ENCODE measurements around the gene CENPN. TPM values are rescaled to one million over a fixed set of nuclear protein-coding genes. Genes with fewer than 3 reads are reported as not detected.

CENPN gene
- total RNA-seq, result 13.0 TPM

GRCh38 chr16:81006813-81007695 is at the start of gene CENPN, which contains the start of gene CMC2:
Gene CENPN, plus strand, starts transcription at chr16:81007214. Its CDS starts 4,726 bp downstream, at chr16:81011940.
Gene CMC2, minus strand, starts transcription at chr16:81006885. Its CDS starts 9,491 bp downstream, at chr16:80997394.
- peak within 1 kb of the TSS; percentile 80 to 96 (median 81) for H3K4me3 ChIP-seq (ENCODE audit: low read length in 3 of 3)
- H3K4me1 ChIP-seq (ENCODE audit: control insufficient read depth in 3 of 3, insufficient read depth in 3 of 3, low read length in 3 of 3), result peaks cover 15 to 23% (median 21%) of the 10 kb centered on the region in 3 donors
- peak within 1 kb of the TSS; percentile 98 for H3K27ac ChIP-seq (ENCODE audit: low read depth, low read length)
- H3K36me3 ChIP-seq (ENCODE audit: control insufficient read depth in 3 of 3, insufficient read depth in 3 of 3, low read length in 3 of 3), result no peaks in the 10 kb centered on the region
- H3K9ac ChIP-seq (ENCODE audit: low read depth in 1 of 3, low read length in 3 of 3), result peak within 1 kb of the TSS; percentile 86 to 100 (median 98)
- no peaks in the 10 kb centered on the region for H3K9me3 ChIP-seq (ENCODE audit: control insufficient read depth in 3 of 3, low read length in 3 of 3)
- H3K27me3 ChIP-seq (ENCODE audit: control insufficient read depth in 3 of 3, insufficient read depth in 3 of 3, low read length in 3 of 3), result no peaks in the 10 kb centered on the region

- Histone ChIP-seq H3K36me3 (ENCODE audit: control insufficient read depth in 3 of 3, insufficient read depth in 3 of 3, low read length in 3 of 3) (no peaks in the 10 kb centered on the region), H3K27me3 (ENCODE audit: control insufficient read depth in 3 of 3, insufficient read depth in 3 of 3, low read length in 3 of 3) (no peaks in the 10 kb centered on the region), H3K27ac (ENCODE audit: low read depth, low read length) (no peak overlapping the region), H3K4me1 (ENCODE audit: control insufficient read depth in 3 of 3, insufficient read depth in 3 of 3, low read length in 3 of 3) (no peaks in the 10 kb centered on the region), H3K9ac (ENCODE audit: low read depth in 1 of 3, low read length in 3 of 3) (no peak overlapping the region), H3K4me3 (ENCODE audit: low read length in 3 of 3) (no peak overlapping the region), H3K9me3 (ENCODE audit: control insufficient read depth in 3 of 3, low read length in 3 of 3) (peaks cover 0 to 6% (median 4%) of the 10 kb centered on the region in 3 donors)
Measured at GRCh38 chr16:80958284-80958683, 48.7 kb upstream of the CENPN start.

- Histone ChIP-seq H3K27ac (ENCODE audit: low read depth, low read length) (no peak overlapping the region), H3K9ac (ENCODE audit: low read depth in 1 of 3, low read length in 3 of 3) (no peak overlapping the region), H3K27me3 (ENCODE audit: control insufficient read depth in 3 of 3, insufficient read depth in 3 of 3, low read length in 3 of 3) (no peaks in the 10 kb centered on the region), H3K9me3 (ENCODE audit: control insufficient read depth in 3 of 3, low read length in 3 of 3) (peaks cover 0 to 6% (median 4%) of the 10 kb centered on the region in 3 donors), H3K36me3 (ENCODE audit: control insufficient read depth in 3 of 3, insufficient read depth in 3 of 3, low read length in 3 of 3) (no peaks in the 10 kb centered on the region), H3K4me3 (ENCODE audit: low read length in 3 of 3) (no peak overlapping the region), H3K4me1 (ENCODE audit: control insufficient read depth in 3 of 3, insufficient read depth in 3 of 3, low read length in 3 of 3) (no peaks in the 10 kb centered on the region)
Measured at GRCh38 chr16:80962879-80963278, 44.1 kb upstream of the CENPN start.

GRCh38 chr16:80964351-80964750 is 42.7 kb upstream of the CENPN start:
- Histone ChIP-seq H3K4me3 (ENCODE audit: low read length in 3 of 3) (no peak overlapping the region), H3K36me3 (ENCODE audit: control insufficient read depth in 3 of 3, insufficient read depth in 3 of 3, low read length in 3 of 3) (peaks cover 0 to 5% (median 0%) of the 10 kb centered on the region in 3 donors), H3K9ac (ENCODE audit: low read depth in 1 of 3, low read length in 3 of 3) (no peak overlapping the region), H3K27me3 (ENCODE audit: control insufficient read depth in 3 of 3, insufficient read depth in 3 of 3, low read length in 3 of 3) (no peaks in the 10 kb centered on the region), H3K9me3 (ENCODE audit: control insufficient read depth in 3 of 3, low read length in 3 of 3) (peaks cover 0 to 6% (median 0%) of the 10 kb centered on the region in 3 donors), H3K27ac (ENCODE audit: low read depth, low read length) (no peak overlapping the region), H3K4me1 (ENCODE audit: control insufficient read depth in 3 of 3, insufficient read depth in 3 of 3, low read length in 3 of 3) (no peaks in the 10 kb centered on the region)

- Histone ChIP-seq H3K9me3 (ENCODE audit: control insufficient read depth in 3 of 3, low read length in 3 of 3) (no peaks in the 10 kb centered on the region), H3K9ac (ENCODE audit: low read depth in 1 of 3, low read length in 3 of 3) (no peak overlapping the region), H3K36me3 (ENCODE audit: control insufficient read depth in 3 of 3, insufficient read depth in 3 of 3, low read length in 3 of 3) (peaks cover 0 to 9% (median 0%) of the 10 kb centered on the region in 3 donors), H3K4me3 (ENCODE audit: low read length in 3 of 3) (no peak overlapping the region), H3K27ac (ENCODE audit: low read depth, low read length) (no peak overlapping the region), H3K27me3 (ENCODE audit: control insufficient read depth in 3 of 3, insufficient read depth in 3 of 3, low read length in 3 of 3) (no peaks in the 10 kb centered on the region), H3K4me1 (ENCODE audit: control insufficient read depth in 3 of 3, insufficient read depth in 3 of 3, low read length in 3 of 3) (no peaks in the 10 kb centered on the region)
Measured at GRCh38 chr16:80966617-80967016, 40.4 kb upstream of the CENPN start.

GRCh38 chr16:80968386-80969113 is 38.5 kb upstream of the CENPN start:
- H3K4me3 ChIP-seq (ENCODE audit: low read length in 3 of 3), result no peak overlapping the region
- no peak overlapping the region for H3K27ac ChIP-seq (ENCODE audit: low read depth, low read length)
- no peaks in the 10 kb centered on the region for H3K27me3 ChIP-seq (ENCODE audit: control insufficient read depth in 3 of 3, insufficient read depth in 3 of 3, low read length in 3 of 3)
- no peaks in the 10 kb centered on the region for H3K9me3 ChIP-seq (ENCODE audit: control insufficient read depth in 3 of 3, low read length in 3 of 3)
- no peak overlapping the region for H3K9ac ChIP-seq (ENCODE audit: low read depth in 1 of 3, low read length in 3 of 3)
- H3K4me1 ChIP-seq (ENCODE audit: control insufficient read depth in 3 of 3, insufficient read depth in 3 of 3, low read length in 3 of 3), result no peaks in the 10 kb centered on the region
- H3K36me3 ChIP-seq (ENCODE audit: control insufficient read depth in 3 of 3, insufficient read depth in 3 of 3, low read length in 3 of 3), result peaks cover 0 to 9% (median 2%) of the 10 kb centered on the region in 3 donors

GRCh38 chr16:80969114-80969484 is 37.9 kb upstream of the CENPN start:
- H3K36me3 ChIP-seq (ENCODE audit: control insufficient read depth in 3 of 3, insufficient read depth in 3 of 3, low read length in 3 of 3), result peaks cover 0 to 9% (median 2%) of the 10 kb centered on the region in 3 donors
- H3K27me3 ChIP-seq (ENCODE audit: control insufficient read depth in 3 of 3, insufficient read depth in 3 of 3, low read length in 3 of 3), result no peaks in the 10 kb centered on the region
- H3K27ac ChIP-seq (ENCODE audit: low read depth, low read length), result no peak overlapping the region
- no peak overlapping the region for H3K4me3 ChIP-seq (ENCODE audit: low read length in 3 of 3)
- H3K9ac ChIP-seq (ENCODE audit: low read depth in 1 of 3, low read length in 3 of 3), result no peak overlapping the region
- no peaks in the 10 kb centered on the region for H3K4me1 ChIP-seq (ENCODE audit: control insufficient read depth in 3 of 3, insufficient read depth in 3 of 3, low read length in 3 of 3)
- no peaks in the 10 kb centered on the region for H3K9me3 ChIP-seq (ENCODE audit: control insufficient read depth in 3 of 3, low read length in 3 of 3)

- no peaks in the 10 kb centered on the region for H3K27me3 ChIP-seq (ENCODE audit: control insufficient read depth in 3 of 3, insufficient read depth in 3 of 3, low read length in 3 of 3)
- no peak overlapping the region for H3K9ac ChIP-seq (ENCODE audit: low read depth in 1 of 3, low read length in 3 of 3)
- H3K9me3 ChIP-seq (ENCODE audit: control insufficient read depth in 3 of 3, low read length in 3 of 3), result no peaks in the 10 kb centered on the region
- peaks cover 2 to 9% (median 9%) of the 10 kb centered on the region in 3 donors for H3K36me3 ChIP-seq (ENCODE audit: control insufficient read depth in 3 of 3, insufficient read depth in 3 of 3, low read length in 3 of 3)
- no peaks in the 10 kb centered on the region for H3K4me1 ChIP-seq (ENCODE audit: control insufficient read depth in 3 of 3, insufficient read depth in 3 of 3, low read length in 3 of 3)
- no peak overlapping the region for H3K4me3 ChIP-seq (ENCODE audit: low read length in 3 of 3)
- H3K27ac ChIP-seq (ENCODE audit: low read depth, low read length), result no peak overlapping the region
Measured at GRCh38 chr16:80971819-80972218, 35.2 kb upstream of the CENPN start.

GRCh38 chr16:80972611-80973010 is 34.4 kb upstream of the CENPN start:
- Histone ChIP-seq H3K27ac (ENCODE audit: low read depth, low read length) (no peak overlapping the region), H3K27me3 (ENCODE audit: control insufficient read depth in 3 of 3, insufficient read depth in 3 of 3, low read length in 3 of 3) (no peaks in the 10 kb centered on the region), H3K4me3 (ENCODE audit: low read length in 3 of 3) (no peak overlapping the region), H3K9me3 (ENCODE audit: control insufficient read depth in 3 of 3, low read length in 3 of 3) (no peaks in the 10 kb centered on the region), H3K9ac (ENCODE audit: low read depth in 1 of 3, low read length in 3 of 3) (no peak overlapping the region), H3K36me3 (ENCODE audit: control insufficient read depth in 3 of 3, insufficient read depth in 3 of 3, low read length in 3 of 3) (peaks cover 2 to 9% (median 9%) of the 10 kb centered on the region in 3 donors), H3K4me1 (ENCODE audit: control insufficient read depth in 3 of 3, insufficient read depth in 3 of 3, low read length in 3 of 3) (no peaks in the 10 kb centered on the region)

GRCh38 chr16:80973991-80974390 is 33.0 kb upstream of the CENPN start:
- Histone ChIP-seq H3K36me3 (ENCODE audit: control insufficient read depth in 3 of 3, insufficient read depth in 3 of 3, low read length in 3 of 3) (peaks cover 2 to 11% (median 7%) of the 10 kb centered on the region in 3 donors), H3K9me3 (ENCODE audit: control insufficient read depth in 3 of 3, low read length in 3 of 3) (no peaks in the 10 kb centered on the region), H3K9ac (ENCODE audit: low read depth in 1 of 3, low read length in 3 of 3) (no peak overlapping the region), H3K4me1 (ENCODE audit: control insufficient read depth in 3 of 3, insufficient read depth in 3 of 3, low read length in 3 of 3) (no peaks in the 10 kb centered on the region), H3K4me3 (ENCODE audit: low read length in 3 of 3) (no peak overlapping the region), H3K27ac (ENCODE audit: low read depth, low read length) (no peak overlapping the region), H3K27me3 (ENCODE audit: control insufficient read depth in 3 of 3, insufficient read depth in 3 of 3, low read length in 3 of 3) (no peaks in the 10 kb centered on the region)
